Smooth muscle cell (in vitro differentiated cells): ENCODE measurements around the gene ADORA2A. TPM values are rescaled to one million over a fixed set of nuclear protein-coding genes. Genes with fewer than 3 reads are reported as not detected.

ENCODE experiments used
- DNase-seq: peaks from one replicate; lab custom pipeline; 2025; ENCODE audit not compliant: unreplicated experiment; lab: John Stamatoyannopoulos, UW
- H2AFZ ChIP-seq: fragments of 200-600 bp; sonication (generic); 2 replicates; pipeline ENCODE4 v1.6.0; 2016; ENCODE audit warnings: antibody characterized with exemption, low read depth, mild to moderate bottlenecking
- H3F3A ChIP-seq: fragments of 200-600 bp; sonication (generic); 2 replicates; pipeline ENCODE4 v1.6.0; 2017; ENCODE audit warnings: antibody characterized with exemption, low read depth
- H3K27ac ChIP-seq: fragments of 200-600 bp; sonication (generic); 2 replicates; pipeline ENCODE4 v1.5.1; 2016; ENCODE audit warnings: low read depth, mild to moderate bottlenecking
- H3K27me3 ChIP-seq: fragments of 200-600 bp; sonication (generic); 2 replicates; pipeline ENCODE4 v1.6.1; 2016; ENCODE audit warnings: low read depth, mild to moderate bottlenecking
- H3K36me3 ChIP-seq: fragments of 200-600 bp; sonication (generic); 2 replicates; pipeline ENCODE4 v1.5.1; 2016; ENCODE audit warnings: low read depth
- H3K4me1 ChIP-seq: fragments of 200-600 bp; sonication (generic); 2 replicates; pipeline ENCODE4 v1.5.1; 2016; ENCODE audit warnings: low read depth
- H3K4me2 ChIP-seq: fragments of 200-600 bp; sonication (generic); 2 replicates; pipeline ENCODE4 v1.6.0; 2016; ENCODE audit warnings: mild to moderate bottlenecking
- H3K4me3 ChIP-seq: fragments of 200-600 bp; sonication (generic); 2 replicates; pipeline ENCODE4 v1.5.1; 2016; ENCODE audit warnings: mild to moderate bottlenecking
- H3K79me2 ChIP-seq: fragments of 200-600 bp; sonication (generic); 2 replicates; pipeline ENCODE4 v1.6.0; 2016; ENCODE audit warnings: low read depth, mild to moderate bottlenecking
- H3K9ac ChIP-seq: fragments of 200-600 bp; sonication (generic); 2 replicates; pipeline ENCODE4 v1.6.0; 2016; ENCODE audit warnings: low read depth
- H3K9me3 ChIP-seq: fragments of 200-600 bp; sonication (generic); replicated peaks from 2 replicates; pipeline ENCODE4 v1.5.1; 2016; ENCODE audit warnings: low read depth
- H4K20me1 ChIP-seq: fragments of 200-600 bp; sonication (generic); 2 replicates; pipeline ENCODE4 v1.6.0; 2016; ENCODE audit warnings: low read depth
- CTCF ChIP-seq: fragments of 200-600 bp; sonication (generic); IDR thresholded peaks from 2 replicates; pipeline ENCODE4 v1.5.1; 2017; ENCODE audit warnings: borderline replicate concordance, mild to moderate bottlenecking, antibody characterized with exemption; ENCODE audit not compliant: insufficient read depth, poor library complexity, severe bottlenecking
- WGBS: methylation state at CpG from one replicate; pipeline ENCODE4 v1.1.7; 2016; ENCODE audit warnings: low lambda C conversion rate; 5-methylcytosine and 5-hydroxymethylcytosine counted together
- polyA plus RNA-seq: library from polyadenylated mRNA; unstranded; fragments of >200 nt; fragmentation: Nextera tagmentation; extraction: Ambion mirVana; gene quantifications from 2 replicates; pipeline ENCODE4 v1.2.1, GENCODE V29; 2016
- total RNA-seq: library from RNA; depleted of rRNA; stranded (reverse); fragments of >200 nt; gene quantifications from 2 replicates; pipeline ENCODE4 v1.2.3, GENCODE V29; 2014

Gene ADORA2A
- total and polyA plus RNA-seq, 2 experiments from 2014 or later = 1.6 to 1.8 TPM

- no peak overlapping the region for H3K27ac ChIP-seq
- H2AFZ ChIP-seq = no peak overlapping the region
- H3K27me3 ChIP-seq = peaks cover 32% of the 10 kb centered on the region
- DNase-seq = no peak
- no peaks in the 10 kb centered on the region for H3F3A ChIP-seq
- TF ChIP-seq CTCF = no peak
- H3K79me2 ChIP-seq = no peaks in the 10 kb centered on the region
- no peaks in the 10 kb centered on the region for H3K36me3 ChIP-seq
- H4K20me1 ChIP-seq = peaks cover 6% of the 10 kb centered on the region
- H3K4me3 ChIP-seq = peak overlapping the region; percentile 59
- peaks cover 10% of the 10 kb centered on the region for H3K4me1 ChIP-seq
- no peaks in the 10 kb centered on the region for H3K9me3 ChIP-seq
- peak overlapping the region; percentile 34 for H3K9ac ChIP-seq
- H3K4me2 ChIP-seq = peak overlapping the region; percentile 91
- 9% methylated on average over 80 of the region's 105 CpGs for WGBS
These were observed 3.1 kb upstream of the ADORA2A start for GRCh38 chr22:24424001-24424900.

DNA sequence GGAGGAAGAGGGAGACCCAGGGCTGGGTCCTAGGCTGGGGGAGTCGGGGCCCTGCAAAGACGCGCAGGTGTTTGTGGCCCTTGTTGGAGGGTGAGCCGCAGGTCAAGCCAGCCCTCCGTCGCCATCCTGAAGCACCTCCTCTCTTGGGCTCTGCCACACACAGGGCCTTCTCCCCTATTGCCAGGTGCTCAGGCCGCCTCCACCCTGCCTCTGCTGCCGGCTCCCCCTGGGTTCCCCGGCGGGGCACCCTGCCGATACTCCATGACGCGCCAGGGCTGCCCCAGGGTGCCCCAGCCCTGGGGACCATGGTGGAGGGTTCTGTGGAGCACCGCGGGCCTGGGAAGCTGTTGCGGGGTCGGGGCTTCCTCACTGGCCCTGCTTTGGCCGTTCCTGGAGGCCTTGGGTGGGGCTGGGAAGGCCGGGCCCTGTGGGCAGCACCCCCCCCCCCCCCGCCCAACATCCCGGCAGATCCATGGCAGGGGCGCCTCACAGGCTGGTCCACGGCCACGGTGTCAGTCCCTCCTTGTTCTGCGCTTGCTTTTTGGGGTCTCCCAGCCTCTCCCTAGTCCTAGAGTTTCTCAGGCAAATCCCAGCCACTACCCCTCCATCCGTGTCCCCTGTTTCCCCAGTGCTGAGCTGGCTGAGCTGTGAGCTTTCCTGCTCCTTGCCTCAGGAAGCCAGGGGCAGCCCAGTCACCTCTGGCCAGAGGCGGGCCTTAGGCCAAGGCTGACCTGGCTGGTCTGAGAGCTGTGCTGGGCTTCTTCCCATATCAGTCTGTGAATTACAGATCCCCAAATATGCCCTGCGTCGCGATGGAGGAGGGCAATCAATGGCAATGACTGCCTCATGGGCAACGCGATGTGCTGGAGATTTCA is 2.3 kb upstream of the ADORA2A start:
- H3K27me3 ChIP-seq = peaks cover 32% of the 10 kb centered on the region
- WGBS = 85% methylated on average over 24 of the region's 32 CpGs
- H3F3A ChIP-seq = no peaks in the 10 kb centered on the region
- no peak overlapping the region for H3K27ac ChIP-seq
- no peaks in the 10 kb centered on the region for H3K9me3 ChIP-seq
- no peak for TF ChIP-seq CTCF
- no peaks in the 10 kb centered on the region for H3K36me3 ChIP-seq
- H3K4me2 ChIP-seq = no peak overlapping the region
- H4K20me1 ChIP-seq = peaks cover 6% of the 10 kb centered on the region
- no peak overlapping the region for H3K9ac ChIP-seq
- H3K79me2 ChIP-seq = no peaks in the 10 kb centered on the region
- no peak overlapping the region for H3K4me3 ChIP-seq
- no peak for DNase-seq
- H3K4me1 ChIP-seq = peaks cover 4% of the 10 kb centered on the region
- H2AFZ ChIP-seq = no peak overlapping the region

- no peak for DNase-seq
- no peak overlapping the region for H2AFZ ChIP-seq
- H3K27me3 ChIP-seq = peaks cover 32% of the 10 kb centered on the region
- peaks cover 6% of the 10 kb centered on the region for H4K20me1 ChIP-seq
- no peaks in the 10 kb centered on the region for H3K4me1 ChIP-seq
- H3K79me2 ChIP-seq = no peaks in the 10 kb centered on the region
- H3K27ac ChIP-seq = no peak overlapping the region
- no peaks in the 10 kb centered on the region for H3K9me3 ChIP-seq
- WGBS = 98% methylated on average over 4 of the region's 4 CpGs
- no peak for TF ChIP-seq CTCF
- no peak overlapping the region for H3K9ac ChIP-seq
- H3F3A ChIP-seq = no peaks in the 10 kb centered on the region
- no peak overlapping the region for H3K4me3 ChIP-seq
- no peaks in the 10 kb centered on the region for H3K36me3 ChIP-seq
- no peak overlapping the region for H3K4me2 ChIP-seq
These were observed 963 bp upstream of the ADORA2A start for GRCh38 chr22:24426436-24426835.
